HTR-8/SVneo (cell line): ENCODE results near the gene FAM9C.
A peak's percentile ranks its signal among the peaks of the same experiment; 100 is the strongest.
"Not testable (repeated sequence)": the region's sequence is repeated elsewhere in the genome, so short reads cannot be mapped to it uniquely, and the experiment has no call there.

Experiments
- DNase-seq: peaks from one replicate; pipeline ENCODE4 v3.0.0; 2011; ENCODE audit warnings: low spot score, mixed read lengths; ENCODE audit not compliant: insufficient read length
- FAIRE-seq: peaks from 2 replicates; lab custom pipeline; 2011; peaks lifted over from hg19 to GRCh38; lab: Jason Lieb, UNC

The FAM9C gene

GRCh38 chrX:13077168-13077567, 32.7 kb upstream of the FAM9C start:
- DNase-seq (no peak), FAIRE-seq (no peak)

GRCh38 chrX:13076176-13076961, 31.9 kb upstream of the FAM9C start:
- DNase-seq (no peak), FAIRE-seq (no peak)

- no peak for FAIRE-seq
- DNase-seq, result no peak
Observed at GRCh38 chrX:13074297-13075262, 30.2 kb upstream of the FAM9C start.

DNA sequence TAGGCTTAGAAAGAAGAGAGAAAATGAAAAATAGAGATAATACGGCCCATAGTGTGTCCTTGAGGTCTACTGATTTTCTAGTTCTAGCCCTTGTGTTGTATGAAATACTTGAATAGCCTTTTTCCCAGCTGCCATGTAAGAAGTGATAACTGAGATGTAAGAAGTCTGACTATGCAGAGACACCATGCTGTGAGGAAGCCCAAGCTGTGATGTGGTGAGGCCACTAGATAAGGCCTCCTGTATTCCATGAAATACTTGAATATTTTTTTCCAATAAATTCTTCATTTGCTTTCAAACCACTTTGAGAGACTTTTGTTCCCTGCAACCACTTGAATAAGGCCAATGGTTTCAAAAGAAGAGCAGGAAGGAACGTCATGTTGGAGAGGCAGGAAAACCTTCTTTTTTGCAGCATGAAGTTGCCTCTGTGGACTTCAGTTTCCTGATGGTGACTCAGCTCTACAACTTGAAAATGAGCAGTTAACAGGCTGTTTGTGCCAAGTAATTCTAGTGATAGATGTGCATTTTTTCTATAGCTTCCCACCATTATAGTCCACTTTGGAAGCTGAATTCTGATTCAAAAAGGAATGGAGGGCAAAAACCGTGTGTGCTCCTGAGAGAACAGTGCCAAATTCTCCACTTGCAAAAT, 25.5 kb upstream of the FAM9C start:
- FAIRE-seq (no peak), DNase-seq (no peak)

- DNase-seq (no peak), FAIRE-seq (no peak)
Observed at GRCh38 chrX:13068651-13069050, 24.2 kb upstream of the FAM9C start.

DNA sequence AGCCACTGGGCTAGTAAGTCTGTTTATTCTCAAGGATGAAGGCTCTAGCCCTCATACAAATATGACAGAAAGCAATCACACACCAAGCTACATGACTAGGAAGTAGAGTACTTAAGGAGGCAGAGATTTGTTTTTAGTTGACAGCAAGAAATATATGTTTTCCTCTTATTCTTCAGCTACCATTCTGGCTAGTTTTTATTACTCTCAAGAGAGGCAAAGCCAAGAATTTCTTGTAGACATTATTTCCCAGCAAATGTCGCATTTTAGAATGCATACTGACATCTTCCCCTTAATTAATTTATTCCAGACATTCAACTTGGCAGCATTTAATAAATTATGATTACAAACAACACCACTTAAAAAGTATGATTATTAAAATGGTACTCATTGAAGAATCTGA, 23.4 kb upstream of the FAM9C start:
- no peak for FAIRE-seq

DNA sequence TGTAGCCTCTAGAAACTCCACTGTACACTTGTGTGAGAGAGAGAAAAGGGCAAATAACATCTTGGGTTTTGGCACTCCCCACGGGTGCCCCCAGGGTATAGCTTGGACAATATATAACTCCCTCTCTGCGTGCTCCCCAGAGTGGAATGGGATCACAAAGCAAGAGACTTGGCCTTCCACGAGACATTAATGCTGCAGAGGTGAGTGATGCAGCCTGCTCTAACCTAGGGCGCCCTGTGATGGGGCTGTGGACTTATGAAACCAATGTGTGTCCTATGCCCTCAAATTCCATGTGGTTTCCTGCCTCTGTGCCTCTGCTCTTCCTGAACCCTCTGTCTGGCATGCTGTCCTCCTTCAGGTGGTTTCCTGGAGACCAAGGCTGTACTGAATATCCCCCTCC, 22.0 kb upstream of the FAM9C start:
- no peak for DNase-seq
- no peak for FAIRE-seq

More for the DNA sequence above, 23.4 kb upstream of the FAM9C start:
- no peak for DNase-seq

DNA sequence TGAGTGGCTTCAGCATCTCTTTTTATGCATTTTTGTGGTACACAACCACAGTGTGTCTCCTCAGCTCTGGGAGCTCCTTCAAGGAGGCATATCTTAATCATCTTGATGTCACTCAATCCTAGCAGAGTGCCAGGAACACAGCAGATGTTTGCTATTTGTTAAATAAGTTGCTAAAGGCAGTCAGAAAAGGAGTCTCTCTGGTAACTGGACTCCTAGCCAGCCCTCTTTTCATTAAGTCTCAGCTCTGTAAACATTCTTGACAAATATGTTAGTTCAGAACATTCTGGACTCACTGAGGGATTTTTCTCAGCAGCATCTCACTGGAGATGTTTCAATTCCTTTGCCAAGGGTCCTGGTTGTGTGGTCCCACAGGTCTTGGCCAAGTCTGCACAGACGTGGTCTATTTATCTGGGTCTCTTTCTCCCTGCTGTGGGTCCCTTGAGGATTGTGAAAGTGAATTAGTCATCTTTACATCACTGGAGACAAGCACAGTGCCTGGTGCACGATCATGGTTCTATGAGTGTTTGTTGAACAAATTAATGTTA, 20.3 kb upstream of the FAM9C start:
- DNase-seq (no peak), FAIRE-seq (no peak)

GRCh38 chrX:13063124-13063523, 18.7 kb upstream of the FAM9C start:
- not testable (repeated sequence) for FAIRE-seq, DNase-seq

GRCh38 chrX:13062331-13062730, 17.9 kb upstream of the FAM9C start:
- not testable (repeated sequence) for DNase-seq, FAIRE-seq

DNA sequence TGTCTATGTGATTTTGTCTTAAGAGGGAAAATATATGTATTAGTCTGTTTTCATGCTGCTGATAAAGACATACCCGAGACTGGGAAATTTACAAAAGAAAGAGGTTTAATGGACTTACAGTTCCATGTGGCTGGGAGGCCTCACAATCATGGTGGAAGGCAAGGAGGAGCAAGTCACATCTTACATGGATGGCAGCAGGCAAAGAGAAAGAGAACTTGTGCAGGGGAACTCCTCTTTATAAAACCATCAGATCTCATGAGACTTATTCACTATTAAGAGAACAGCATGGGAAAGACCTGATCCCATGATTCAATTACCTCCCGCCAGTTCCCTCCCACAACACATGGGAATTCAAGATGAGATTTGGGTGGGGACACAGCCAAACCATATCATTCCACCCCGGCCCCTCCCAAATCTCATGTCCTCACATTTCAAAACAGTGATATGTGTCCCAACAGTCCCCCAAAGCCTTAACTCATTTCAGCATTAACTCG, 16.8 kb upstream of the FAM9C start:
- not testable (repeated sequence) for FAIRE-seq, DNase-seq

GRCh38 chrX:13059637-13060499, 15.4 kb upstream of the FAM9C start:
- FAIRE-seq, result peak; percentile 26
- DNase-seq, result peak; percentile 52

DNA sequence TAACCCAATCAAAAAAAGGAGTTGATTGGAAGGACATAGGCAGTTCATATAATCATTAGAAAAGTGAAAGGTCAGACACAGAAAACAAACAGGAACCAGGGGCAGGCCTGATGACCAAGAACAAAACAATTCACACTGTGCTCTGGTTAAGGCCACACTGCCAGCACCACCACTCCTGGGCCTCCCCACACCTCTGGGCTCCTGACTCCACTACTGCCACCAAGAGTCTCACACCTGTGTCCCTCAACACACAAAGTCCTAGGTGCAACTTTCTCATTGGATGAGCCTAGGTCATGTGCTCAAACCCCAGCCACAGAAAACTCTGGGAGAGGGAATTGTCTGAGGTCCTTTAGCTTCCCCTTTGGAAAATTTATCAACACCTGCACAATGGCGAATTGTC, 11.1 kb upstream of the FAM9C start:
- no peak for FAIRE-seq
- no peak for DNase-seq

DNA sequence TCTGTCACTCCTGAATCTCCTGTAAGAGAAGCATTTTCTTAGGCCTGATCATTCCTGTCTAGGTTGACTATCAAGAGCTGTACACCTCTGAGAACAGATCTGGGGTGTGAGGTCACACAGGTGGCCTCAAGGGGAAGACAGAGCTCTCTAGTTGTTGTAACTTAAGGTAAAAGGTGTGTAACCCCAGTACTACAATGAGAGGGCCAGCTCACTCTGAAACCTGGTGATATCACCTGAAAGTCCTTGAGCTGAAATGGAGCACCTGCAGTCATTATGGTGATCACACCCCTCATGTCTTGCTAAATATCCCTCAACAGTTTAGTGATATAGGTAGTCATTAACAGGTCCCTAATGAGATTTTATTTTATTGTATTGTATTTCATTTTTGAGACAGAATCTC, 8.8 kb upstream of the FAM9C start:
- DNase-seq, result no peak
- FAIRE-seq, result no peak

- FAIRE-seq, result no peak
- DNase-seq, result no peak
Observed at GRCh38 chrX:13051529-13052172, 7.2 kb upstream of the FAM9C start.

DNA sequence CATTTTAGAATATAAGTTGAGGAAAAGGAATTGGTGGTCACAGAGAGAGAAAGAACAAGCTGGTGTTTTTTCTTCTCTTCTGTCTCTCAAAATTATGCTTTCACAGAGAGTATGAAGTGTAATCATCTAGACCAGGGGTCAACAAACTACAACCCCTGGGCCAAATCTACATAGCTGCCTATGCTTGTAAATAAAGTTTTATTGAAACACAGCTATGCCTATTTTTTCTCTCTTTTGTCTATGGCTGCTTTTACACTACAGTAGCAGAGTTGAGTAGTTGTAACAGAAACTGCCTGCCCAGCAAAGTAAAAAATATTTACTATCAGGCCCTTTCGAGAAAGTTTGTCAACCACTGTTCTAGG, 6.7 kb upstream of the FAM9C start:
- FAIRE-seq (no peak), DNase-seq (no peak)

GRCh38 chrX:13050151-13050550, 5.7 kb upstream of the FAM9C start:
- FAIRE-seq (no peak), DNase-seq (no peak)

DNA sequence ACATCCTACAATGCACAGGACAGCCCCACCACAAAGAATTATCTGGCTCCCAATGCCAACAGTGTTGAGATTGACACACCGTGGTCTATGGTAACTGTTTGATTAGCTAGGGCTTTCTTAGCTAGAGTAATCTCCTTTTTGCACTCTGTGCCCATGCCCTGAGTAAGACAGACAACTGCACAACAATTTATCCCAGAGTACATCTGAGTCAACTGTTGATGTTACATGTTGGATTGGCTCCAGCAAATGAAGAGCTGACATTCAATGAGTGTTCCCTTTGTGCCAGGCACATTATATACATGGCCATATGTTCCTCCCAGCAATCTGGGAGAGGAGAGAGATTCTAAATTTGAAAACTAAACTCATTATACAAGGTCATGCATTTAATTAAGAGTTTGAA, 3.9 kb upstream of the FAM9C start:
- FAIRE-seq (peak; percentile 72), DNase-seq (no peak)

- DNase-seq (no peak), FAIRE-seq (no peak)
Observed at GRCh38 chrX:13047759-13048158, 3.3 kb upstream of the FAM9C start.
